Panc1 (cell line): ENCODE data around the gene KLK14. TPM values are rescaled to one million over a fixed set of nuclear protein-coding genes. Genes with fewer than 3 reads are reported as not detected.

Experiments
- ATAC-seq: fragments of 200-7000 bp; cut with Tn5 transposase; 2 replicates; pipeline ENCODE4 v1.9.1; 2020; ENCODE audit warnings: mild to moderate bottlenecking, moderate library complexity
- BruUV-seq: library from RNA; stranded (reverse); fragments of 400-500 nt; replicated peaks from 2 replicates; lab custom pipeline; 2021; lab: Mats Ljungman, UMichigan
- CTCF ChIA-PET: fragments of 300-600 bp; sonication (Branson Sonifier 250); formaldehyde crosslinking; loops from one replicate; lab custom pipeline; 2022; ENCODE audit warnings: antibody characterized with exemption; lab: Charles Lee
- POLR2A ChIA-PET: fragments of 300-600 bp; sonication (Branson Sonifier 250); formaldehyde crosslinking; loops from one replicate; lab custom pipeline; 2022; ENCODE audit warnings: antibody characterized with exemption; lab: Charles Lee
- DNase-seq: peaks from one replicate; pipeline ENCODE4 v3.0.0-alpha.2; 2010; ENCODE audit warnings: low read depth, low spot score
- H3K27ac ChIP-seq: 2 replicates; pipeline ENCODE4 v1.5.1; 2011; ENCODE audit warnings: mild to moderate bottlenecking, low read length, inconsistent platforms
- H3K27me3 ChIP-seq: fragments of 200-500 bp; sonication (Bioruptor generic); 2 replicates; pipeline ENCODE4 v1.6.0; 2014; ENCODE audit warnings: low read length, inconsistent platforms; ENCODE audit not compliant: control insufficient read depth, insufficient read depth
- H3K36me3 ChIP-seq: fragments of 200-500 bp; sonication (Bioruptor generic); 2 replicates; pipeline ENCODE4 v1.5.1; 2014; ENCODE audit warnings: inconsistent platforms, mild to moderate bottlenecking, low read length, moderate library complexity; ENCODE audit not compliant: control insufficient read depth, insufficient read depth
- H3K4me1 ChIP-seq: 2 replicates; pipeline ENCODE4 v1.5.1; 2011; ENCODE audit warnings: inconsistent platforms, mild to moderate bottlenecking, low read length, moderate library complexity; ENCODE audit not compliant: control insufficient read depth, insufficient read depth
- H3K4me3 ChIP-seq, 2 experiments: 2 replicates each; pipeline ENCODE4 v1.5.1; 2011 to 2012; ENCODE audit warnings: low read depth in 2 of 2, low read length in 2 of 2, mild to moderate bottlenecking in 2 of 2, inconsistent platforms in 1 of 2, moderate library complexity in 1 of 2
- H3K9me3 ChIP-seq: fragments of 200-500 bp; sonication (Bioruptor generic); 2 replicates; pipeline ENCODE4 v1.5.1; 2014; ENCODE audit warnings: low read depth, mild to moderate bottlenecking, inconsistent platforms, low read length, moderate library complexity; ENCODE audit not compliant: control insufficient read depth, insufficient read depth
- POLR2AphosphoS5 ChIP-seq: IDR thresholded peaks from 2 replicates; pipeline ENCODE4 v1.6.1; 2012; ENCODE audit warnings: mild to moderate bottlenecking, low read depth, low read length, moderate library complexity
- SIN3A ChIP-seq: IDR thresholded peaks from 2 replicates; pipeline ENCODE4 v1.6.1; 2012; ENCODE audit warnings: low read depth, mild to moderate bottlenecking, low read length, moderate library complexity, borderline replicate concordance; ENCODE audit not compliant: insufficient read depth
- TCF7L2 ChIP-seq: IDR thresholded peaks from 2 replicates; pipeline ENCODE4 v1.6.1; 2011; ENCODE audit warnings: mild to moderate bottlenecking, low read depth, low read length, inconsistent platforms
- in situ Hi-C: cut with HindIII; loops from 2 replicates; pipeline ENCODE4 v1.10.0; 2016; ENCODE audit warnings: low sequenced_read_pairs, low pct_unique_long_range_greater_than_20kb
- intact Hi-C: fragments of 100-400 bp; cut with micrococcal nuclease; formaldehyde crosslinking; loops from one replicate; pipeline ENCODE4 v1.10.0; 2022; ENCODE audit not compliant: unreplicated experiment
- total RNA-seq: library from RNA; stranded (reverse); gene quantifications from one replicate; pipeline ENCODE4 v1.2.1, GENCODE V29; 2021; ENCODE audit not compliant: unreplicated experiment
- TF ChIP-seq, protein P1 (sequence below): fragments of 450-650 bp; IDR thresholded peaks from 2 replicates; pipeline ENCODE4 v1.5.1; 2017; ENCODE audit warnings: mild to moderate bottlenecking
- TF ChIP-seq, protein P2 (sequence below), 2 experiments: IDR thresholded peaks; 2 replicates each; pipeline ENCODE4 v1.6.1; 2011 to 2012; ENCODE audit warnings: low read depth in 2 of 2, control low read depth in 1 of 2, low read length in 1 of 2, mild to moderate bottlenecking in 1 of 2, moderate library complexity in 1 of 2; ENCODE audit not compliant: insufficient read depth in 1 of 2

The KLK14 gene
- total RNA-seq, 1 experiment from 2014 or later: not detected

DNA sequence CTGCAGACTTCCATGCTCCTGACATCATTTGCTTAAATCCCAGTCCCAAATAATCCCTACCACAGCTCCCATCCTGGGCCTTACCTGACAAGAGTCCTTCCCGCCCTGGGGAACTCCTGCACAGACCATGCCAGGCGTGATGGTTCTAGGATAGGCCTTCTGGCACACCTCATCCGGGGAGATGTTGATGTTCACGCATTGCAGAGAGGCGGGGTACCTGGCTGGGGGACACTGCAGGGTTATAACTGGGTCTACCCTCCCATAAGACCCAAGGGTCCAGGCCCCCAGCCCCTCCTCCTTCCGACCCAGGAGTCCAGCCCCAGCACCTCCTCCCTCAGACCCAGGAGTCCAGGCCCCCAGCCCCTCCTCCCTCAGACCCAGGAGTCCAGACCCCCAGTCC, 4.0 kb downstream of the KLK14 start:
- H3K4me3 ChIP-seq: no peak overlapping the region
- ATAC-seq: no peak
- BruUV-seq: no TSS peak

DNA sequence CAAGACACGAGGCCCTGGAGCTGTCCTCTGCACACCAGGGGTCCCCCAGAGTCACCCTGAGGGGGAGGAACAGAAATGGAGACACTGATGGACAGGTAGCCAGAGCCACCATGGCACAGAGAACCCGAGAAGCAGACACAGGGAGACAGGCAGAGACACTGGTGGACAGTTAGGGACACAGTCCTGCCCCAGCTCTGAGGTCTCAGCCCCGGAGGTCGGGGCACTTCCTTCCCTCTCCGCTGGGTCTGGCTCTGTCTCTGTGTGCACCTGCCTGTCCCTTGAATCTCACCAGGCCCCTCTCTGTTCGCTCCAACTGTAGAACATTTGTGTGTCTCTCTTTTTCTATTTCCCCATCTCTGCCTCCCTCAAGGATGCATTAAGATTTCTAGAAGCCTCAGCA, 4.6 kb downstream of the KLK14 start:
- intact Hi-C loops: no loop called here
- Histone ChIP-seq H3K4me1 (no peaks in the 10 kb centered on the region), H3K36me3 (no peaks in the 10 kb centered on the region), H3K27me3 (no peaks in the 10 kb centered on the region), H3K4me3 (no peak overlapping the region), H3K9me3 (0 out of 2 replicates have a peak, but pooled peaks cover 4% of the 10 kb centered on the region), H3K27ac (no peak overlapping the region)
- CTCF ChIA-PET: interaction anchor here (0.6 kb wide), 1 partner anchor 10 kb away, joined by 4 read pairs; no protein-coding TSS in a partner anchor
- BruUV-seq: no TSS peak
- POLR2A ChIA-PET: no interaction called here
- no peak for TF ChIP-seq POLR2AphosphoS5
- ATAC-seq (0 out of 2 replicates have a peak, but pooled peaks have one; percentile 51), DNase-seq (no peak)
- in situ Hi-C loops: no loop called here

More for the DNA sequence above, 4.0 kb downstream of the KLK14 start:
- H3K9me3 ChIP-seq: no peaks in the 10 kb centered on the region
- TF ChIP-seq, protein P1, sequence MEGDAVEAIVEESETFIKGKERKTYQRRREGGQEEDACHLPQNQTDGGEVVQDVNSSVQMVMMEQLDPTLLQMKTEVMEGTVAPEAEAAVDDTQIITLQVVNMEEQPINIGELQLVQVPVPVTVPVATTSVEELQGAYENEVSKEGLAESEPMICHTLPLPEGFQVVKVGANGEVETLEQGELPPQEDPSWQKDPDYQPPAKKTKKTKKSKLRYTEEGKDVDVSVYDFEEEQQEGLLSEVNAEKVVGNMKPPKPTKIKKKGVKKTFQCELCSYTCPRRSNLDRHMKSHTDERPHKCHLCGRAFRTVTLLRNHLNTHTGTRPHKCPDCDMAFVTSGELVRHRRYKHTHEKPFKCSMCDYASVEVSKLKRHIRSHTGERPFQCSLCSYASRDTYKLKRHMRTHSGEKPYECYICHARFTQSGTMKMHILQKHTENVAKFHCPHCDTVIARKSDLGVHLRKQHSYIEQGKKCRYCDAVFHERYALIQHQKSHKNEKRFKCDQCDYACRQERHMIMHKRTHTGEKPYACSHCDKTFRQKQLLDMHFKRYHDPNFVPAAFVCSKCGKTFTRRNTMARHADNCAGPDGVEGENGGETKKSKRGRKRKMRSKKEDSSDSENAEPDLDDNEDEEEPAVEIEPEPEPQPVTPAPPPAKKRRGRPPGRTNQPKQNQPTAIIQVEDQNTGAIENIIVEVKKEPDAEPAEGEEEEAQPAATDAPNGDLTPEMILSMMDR: no peak
- TF ChIP-seq TCF7L2: no peak
- no peak for TF ChIP-seq SIN3A
- TF ChIP-seq POLR2AphosphoS5: no peak
- ChIA-PET CTCF (no interaction called here), POLR2A (no interaction called here)
- H3K4me1 ChIP-seq: no peaks in the 10 kb centered on the region
- intact Hi-C loops (no loop called here), in situ Hi-C loops (no loop called here)
- H3K27ac ChIP-seq: no peak overlapping the region
- DNase-seq: no peak
- H3K27me3 ChIP-seq: no peaks in the 10 kb centered on the region
- no peaks in the 10 kb centered on the region for H3K36me3 ChIP-seq

DNA sequence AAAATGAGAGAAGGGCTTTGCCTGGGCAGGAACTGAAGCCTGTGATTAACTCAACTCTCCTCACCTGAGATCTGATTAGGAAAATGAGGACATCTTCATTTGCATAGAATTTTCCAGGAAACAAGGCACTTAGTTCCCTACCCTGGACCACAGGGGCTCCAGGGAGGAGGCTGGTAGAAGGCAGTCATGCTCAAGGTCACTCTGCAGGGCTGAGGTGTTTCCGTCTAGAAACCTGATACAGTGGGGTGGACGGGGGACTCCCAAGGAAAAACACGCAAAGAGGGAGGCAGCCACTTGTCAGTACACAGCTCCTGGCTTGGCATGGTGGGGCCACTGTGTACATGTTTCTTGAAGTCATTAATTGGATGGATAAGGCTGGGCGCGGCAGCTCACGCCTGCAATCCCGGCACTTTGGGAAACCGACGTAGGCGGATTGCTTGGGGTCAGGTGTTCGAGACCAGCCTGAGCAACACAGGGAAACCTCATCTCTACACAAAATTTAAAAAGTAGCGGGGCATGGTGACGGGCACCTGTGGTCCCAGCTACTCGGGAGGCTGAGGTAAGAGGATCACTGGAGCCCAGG, 6.0 kb downstream of the KLK14 start:
- intact Hi-C loops (no loop called here), in situ Hi-C loops (no loop called here)
- Histone ChIP-seq H3K27me3 (no peaks in the 10 kb centered on the region), H3K4me1 (no peaks in the 10 kb centered on the region), H3K9me3 (0 out of 2 replicates have a peak, but pooled peaks cover 4% of the 10 kb centered on the region), H3K4me3 (no peak overlapping the region), H3K27ac (no peak overlapping the region), H3K36me3 (no peaks in the 10 kb centered on the region)
- BruUV-seq: no TSS peak
- POLR2A ChIA-PET: no interaction called here
- DNase-seq (no peak), ATAC-seq (no peak)
- CTCF ChIA-PET: no interaction called here
- no peak for TF ChIP-seq POLR2AphosphoS5
- TF ChIP-seq, protein P1: no peak
- TF ChIP-seq TCF7L2: no peak
- no peak for TF ChIP-seq SIN3A
- TF ChIP-seq, protein P2, sequence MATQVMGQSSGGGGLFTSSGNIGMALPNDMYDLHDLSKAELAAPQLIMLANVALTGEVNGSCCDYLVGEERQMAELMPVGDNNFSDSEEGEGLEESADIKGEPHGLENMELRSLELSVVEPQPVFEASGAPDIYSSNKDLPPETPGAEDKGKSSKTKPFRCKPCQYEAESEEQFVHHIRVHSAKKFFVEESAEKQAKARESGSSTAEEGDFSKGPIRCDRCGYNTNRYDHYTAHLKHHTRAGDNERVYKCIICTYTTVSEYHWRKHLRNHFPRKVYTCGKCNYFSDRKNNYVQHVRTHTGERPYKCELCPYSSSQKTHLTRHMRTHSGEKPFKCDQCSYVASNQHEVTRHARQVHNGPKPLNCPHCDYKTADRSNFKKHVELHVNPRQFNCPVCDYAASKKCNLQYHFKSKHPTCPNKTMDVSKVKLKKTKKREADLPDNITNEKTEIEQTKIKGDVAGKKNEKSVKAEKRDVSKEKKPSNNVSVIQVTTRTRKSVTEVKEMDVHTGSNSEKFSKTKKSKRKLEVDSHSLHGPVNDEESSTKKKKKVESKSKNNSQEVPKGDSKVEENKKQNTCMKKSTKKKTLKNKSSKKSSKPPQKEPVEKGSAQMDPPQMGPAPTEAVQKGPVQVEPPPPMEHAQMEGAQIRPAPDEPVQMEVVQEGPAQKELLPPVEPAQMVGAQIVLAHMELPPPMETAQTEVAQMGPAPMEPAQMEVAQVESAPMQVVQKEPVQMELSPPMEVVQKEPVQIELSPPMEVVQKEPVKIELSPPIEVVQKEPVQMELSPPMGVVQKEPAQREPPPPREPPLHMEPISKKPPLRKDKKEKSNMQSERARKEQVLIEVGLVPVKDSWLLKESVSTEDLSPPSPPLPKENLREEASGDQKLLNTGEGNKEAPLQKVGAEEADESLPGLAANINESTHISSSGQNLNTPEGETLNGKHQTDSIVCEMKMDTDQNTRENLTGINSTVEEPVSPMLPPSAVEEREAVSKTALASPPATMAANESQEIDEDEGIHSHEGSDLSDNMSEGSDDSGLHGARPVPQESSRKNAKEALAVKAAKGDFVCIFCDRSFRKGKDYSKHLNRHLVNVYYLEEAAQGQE (IDR thresholded peaks at IDR 0.05; ENCODE audit: insufficient read depth in 1 of 2, low read depth in 2 of 2, low read length in 1 of 2): no peak
